Activated CD8-positive, alpha-beta memory T cell treated with anti-CD3 and anti-CD28 coated beads for 24 hours (primary cell): Measurements from ENCODE around the gene KLK13.

Source experiments
- DNase-seq: peaks from one replicate; pipeline ENCODE4 v3.0.0-alpha.2; 2020

KLK13 gene

GRCh38 chr19:51060336-51060735 is 4.6 kb downstream of the KLK13 start:
- DNase-seq: no peak

GRCh38 chr19:51059715-51060114 is 5.2 kb downstream of the KLK13 start:
- DNase-seq: no peak

GRCh38 chr19:51055866-51056265 is 9.0 kb downstream of the KLK13 start:
- no peak for DNase-seq

- no peak for DNase-seq
These were observed 17.9 kb downstream of the KLK13 start for GRCh38 chr19:51047031-51047335.

GRCh38 chr19:51044327-51044726 is 20.6 kb downstream of the KLK13 start:
- DNase-seq: no peak

- DNase-seq: no peak
These were observed 21.4 kb downstream of the KLK13 start for GRCh38 chr19:51043497-51043896.

GRCh38 chr19:51040151-51040550 is 24.7 kb downstream of the KLK13 start:
- DNase-seq: no peak

- no peak for DNase-seq
These were observed 28.4 kb downstream of the KLK13 start for GRCh38 chr19:51036519-51036918.

GRCh38 chr19:51034704-51035103 is 30.2 kb downstream of the KLK13 start, which contains the start of gene KLK12:
TSS of gene KLK12 (minus strand) at chr19:51035002. CDS start at chr19:51034621, 381 bp downstream.
- DNase-seq: no peak

- DNase-seq: no peak
These were observed 33.0 kb downstream of the KLK13 start for GRCh38 chr19:51031880-51032225.

- DNase-seq: no peak
These were observed 33.5 kb downstream of the KLK13 start for GRCh38 chr19:51031220-51031879.

GRCh38 chr19:51030631-51031030 is 34.3 kb downstream of the KLK13 start:
- DNase-seq: no peak

- DNase-seq: no peak
These were observed 35.2 kb downstream of the KLK13 start for GRCh38 chr19:51029718-51030117.

GRCh38 chr19:51027873-51028272 is 37.0 kb downstream of the KLK13 start:
- no peak for DNase-seq

GRCh38 chr19:51027126-51027806 is 37.6 kb downstream of the KLK13 start:
- no peak for DNase-seq

GRCh38 chr19:51026554-51026831 is 38.4 kb downstream of the KLK13 start, which contains the start of gene KLK11:
TSS of gene KLK11 (minus strand) at chr19:51026616. CDS start at chr19:51025631, 985 bp downstream.
- no peak for DNase-seq

GRCh38 chr19:51025809-51026553 is 38.9 kb downstream of the KLK13 start:
- DNase-seq: no peak

- no peak for DNase-seq
These were observed 39.5 kb downstream of the KLK13 start for GRCh38 chr19:51025401-51025800.

GRCh38 chr19:51024924-51025323 is 40.0 kb downstream of the KLK13 start:
- no peak for DNase-seq

GRCh38 chr19:51023946-51024345 is 40.9 kb downstream of the KLK13 start:
- no peak for DNase-seq

- no peak for DNase-seq
These were observed 42.4 kb downstream of the KLK13 start for GRCh38 chr19:51022526-51022925.

GRCh38 chr19:51020988-51021651 is 43.8 kb downstream of the KLK13 start:
- no peak for DNase-seq

GRCh38 chr19:51019544-51019925 is 45.4 kb downstream of the KLK13 start, which contains the start of gene KLK10:
TSS of gene KLK10 (minus strand) at chr19:51019709. CDS start at chr19:51019130, 579 bp downstream.
- no peak for DNase-seq
